HEK293 (cell line): ENCODE results near the gene GID8.

ENCODE experiments used
- CTCF ChIA-PET: fragments of 350-600 bp; formaldehyde crosslinking; extraction: SDS; loops from one replicate; lab custom pipeline; 2021; ENCODE audit warnings: antibody characterized with exemption; lab: Yijun Ruan, JAX
- POLR2A ChIA-PET: fragments of 300-600 bp; formaldehyde crosslinking; extraction: SDS; loops from one replicate; lab custom pipeline; 2020; ENCODE audit warnings: antibody characterized with exemption, inconsistent platforms; lab: Yijun Ruan, JAX
- H3K27ac ChIP-seq: fragments of 200-500 bp; sonication (Bioruptor generic); 2 replicates; pipeline ENCODE4 v1.5.1; 2014; ENCODE audit warnings: low read depth, low read length, control low read depth, inconsistent platforms; ENCODE audit errors: extremely low read depth
- H3K36me3 ChIP-seq, 2 experiments: fragments of 200-500 bp in 1 of 2; sonication (Bioruptor generic) in 1 of 2; 1 replicate in 1 of 2; 2 replicates in 1 of 2; pipeline ENCODE4 v1.5.1; 2014 to 2017; ENCODE audit warnings: inconsistent platforms in 2 of 2, low read length in 2 of 2; ENCODE audit not compliant: control insufficient read depth in 2 of 2, insufficient read depth in 1 of 2
- H3K4me1 ChIP-seq: fragments of 200-500 bp; sonication (Bioruptor generic); 2 replicates; pipeline ENCODE4 v1.5.1; 2014; ENCODE audit warnings: mild to moderate bottlenecking, low read length, inconsistent platforms; ENCODE audit not compliant: control insufficient read depth, insufficient read depth
- H3K4me3 ChIP-seq: 2 replicates; pipeline ENCODE4 v1.5.1; 2011; ENCODE audit warnings: low read depth, mild to moderate bottlenecking, control low read depth, low read length, moderate library complexity
- H3K9me3 ChIP-seq: fragments of 200-500 bp; sonication (Bioruptor generic); 2 replicates; pipeline ENCODE4 v1.5.1; 2014; ENCODE audit warnings: low read depth, low read length, inconsistent platforms; ENCODE audit not compliant: control insufficient read depth, insufficient read depth
- HOXD13 ChIP-seq: sonication (generic); formaldehyde crosslinking; IDR thresholded peaks from 2 replicates; pipeline ENCODE4 v1.8.0; 2022; ENCODE audit warnings: missing genetic modification reagents, borderline replicate concordance
- REPIN1 ChIP-seq: fragments of 450-650 bp; formaldehyde crosslinking; IDR thresholded peaks from 2 replicates; pipeline ENCODE4 v1.5.1; 2017; ENCODE audit warnings: missing biosample characterization, missing genetic modification characterization, low read depth
- SP7 ChIP-seq: fragments of 450-650 bp; formaldehyde crosslinking; IDR thresholded peaks from 2 replicates; pipeline ENCODE4 v1.5.1; 2016; ENCODE audit warnings: missing biosample characterization, missing genetic modification characterization
- TRIM28 ChIP-seq: IDR thresholded peaks from 2 replicates; pipeline ENCODE4 v1.6.1; 2011; ENCODE audit warnings: low read length, control low read depth, borderline replicate concordance
- ZBTB21 ChIP-seq: fragments of 450-650 bp; formaldehyde crosslinking; IDR thresholded peaks from 2 replicates; pipeline ENCODE4 v1.5.1; 2017; ENCODE audit warnings: missing biosample characterization, missing genetic modification characterization
- ZFHX2 ChIP-seq: fragments of 450-650 bp; formaldehyde crosslinking; conservative IDR thresholded peaks from 2 replicates; pipeline ENCODE4 v1.5.1; 2016; ENCODE audit warnings: missing biosample characterization, missing genetic modification characterization
- ZIC2 ChIP-seq: fragments of 450-650 bp; formaldehyde crosslinking; IDR thresholded peaks from 2 replicates; pipeline ENCODE4 v1.5.1; 2016; ENCODE audit warnings: missing biosample characterization, missing genetic modification characterization
- ZNF24 ChIP-seq: fragments of 450-650 bp; formaldehyde crosslinking; IDR thresholded peaks from 2 replicates; pipeline ENCODE4 v1.5.1; 2016; ENCODE audit warnings: missing biosample characterization, missing genetic modification characterization
- ZNF274 ChIP-seq, 2 experiments: fragments of 200-500 bp in 1 of 2; fragments of 450-650 bp in 1 of 2; sonication (Bioruptor generic) in 1 of 2; formaldehyde crosslinking in 1 of 2; IDR thresholded peaks; 2 replicates each; pipeline versions ENCODE4 v1.5.1 to v1.6.1; 2014 to 2016; ENCODE audit warnings: borderline replicate concordance in 1 of 2, inconsistent platforms in 1 of 2, low read length in 1 of 2, missing biosample characterization in 1 of 2, missing genetic modification characterization in 1 of 2
- ZNF311 ChIP-seq: fragments of 450-650 bp; formaldehyde crosslinking; IDR thresholded peaks from 2 replicates; pipeline ENCODE4 v1.5.1; 2017; ENCODE audit warnings: missing biosample characterization, missing genetic modification characterization, borderline replicate concordance
- ZNF391 ChIP-seq: fragments of 450-650 bp; formaldehyde crosslinking; IDR thresholded peaks from 2 replicates; pipeline ENCODE4 v1.5.1; 2016; ENCODE audit warnings: low read depth, missing biosample characterization, missing genetic modification characterization, borderline replicate concordance
- ZNF394 ChIP-seq: fragments of 450-650 bp; formaldehyde crosslinking; IDR thresholded peaks from 2 replicates; pipeline ENCODE4 v1.5.1; 2016; ENCODE audit warnings: missing biosample characterization, missing genetic modification characterization, mild to moderate bottlenecking, moderate library complexity, borderline replicate concordance
- ZNF416 ChIP-seq: fragments of 450-650 bp; formaldehyde crosslinking; IDR thresholded peaks from 2 replicates; pipeline ENCODE4 v1.5.1; 2016; ENCODE audit warnings: missing biosample characterization, missing genetic modification characterization
- ZNF48 ChIP-seq: fragments of 450-650 bp; formaldehyde crosslinking; IDR thresholded peaks from 2 replicates; pipeline ENCODE4 v1.5.1; 2016; ENCODE audit warnings: missing biosample characterization, missing genetic modification characterization
- ZNF544 ChIP-seq: fragments of 450-650 bp; formaldehyde crosslinking; IDR thresholded peaks from 2 replicates; pipeline ENCODE4 v1.5.0; 2017; ENCODE audit warnings: missing biosample characterization, missing genetic modification characterization
- ZNF600 ChIP-seq: fragments of 450-650 bp; formaldehyde crosslinking; IDR thresholded peaks from 2 replicates; pipeline ENCODE4 v1.5.1; 2016; ENCODE audit warnings: missing biosample characterization, missing genetic modification characterization
- ZNF621 ChIP-seq: fragments of 450-650 bp; formaldehyde crosslinking; IDR thresholded peaks from 2 replicates; pipeline ENCODE4 v1.5.1; 2017; ENCODE audit warnings: missing biosample characterization, missing genetic modification characterization
- TF ChIP-seq, protein P1 (sequence below): fragments of 450-650 bp; formaldehyde crosslinking; IDR thresholded peaks from 2 replicates; pipeline ENCODE4 v1.5.1; 2016; ENCODE audit warnings: missing biosample characterization, missing genetic modification characterization
- TF ChIP-seq, protein P2 (sequence below): fragments of 450-650 bp; formaldehyde crosslinking; optimal IDR thresholded peaks from 2 replicates; pipeline ENCODE3; 2016; ENCODE audit warnings: missing biosample characterization, mild to moderate bottlenecking, missing genetic modification characterization
- TF ChIP-seq, protein P3 (sequence below): IDR thresholded peaks from 2 replicates; pipeline ENCODE4 v1.6.1; 2011; ENCODE audit warnings: mild to moderate bottlenecking, low read depth, low read length, borderline replicate concordance
- TF ChIP-seq, protein P4 (sequence below): fragments of 450-650 bp; formaldehyde crosslinking; IDR thresholded peaks from 2 replicates; pipeline ENCODE4 v1.5.1; 2016; ENCODE audit warnings: missing biosample characterization, missing genetic modification characterization, low read depth
- TF ChIP-seq, protein P5 (sequence below): fragments of 450-650 bp; formaldehyde crosslinking; IDR thresholded peaks from 2 replicates; pipeline ENCODE4 v1.5.1; 2016; ENCODE audit warnings: missing biosample characterization, missing genetic modification characterization
- TF ChIP-seq, protein P6 (sequence below): fragments of 450-650 bp; formaldehyde crosslinking; IDR thresholded peaks from 2 replicates; pipeline ENCODE4 v1.5.1; 2016; ENCODE audit warnings: missing biosample characterization, missing genetic modification characterization

Gene GID8

DNA sequence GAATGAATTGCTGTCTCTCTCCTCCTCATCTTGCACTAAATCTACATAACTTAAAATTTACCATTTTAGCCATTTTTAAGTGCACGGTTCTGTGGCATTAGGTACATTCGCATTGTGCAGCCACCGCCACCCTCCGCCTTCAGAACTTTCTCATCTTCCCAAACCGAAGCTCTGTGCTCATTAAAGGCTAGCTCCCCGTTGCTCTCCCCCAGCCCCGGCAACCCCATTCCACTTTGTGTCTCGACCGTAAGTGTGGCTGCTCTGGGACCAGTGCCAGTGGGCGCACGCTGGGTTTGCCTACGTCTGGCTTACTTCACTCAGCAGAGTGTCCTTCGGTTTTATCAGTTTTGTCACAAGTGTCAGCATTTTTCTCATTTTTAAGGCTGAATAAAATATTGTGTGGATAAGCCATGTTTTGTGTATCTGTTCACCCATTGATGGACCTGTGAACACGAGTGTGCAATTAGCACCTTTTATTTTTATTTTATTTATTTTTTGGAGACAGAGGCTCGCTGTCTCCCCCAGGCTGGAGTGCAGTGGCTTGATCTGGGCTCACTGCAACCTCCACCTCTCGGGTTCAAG lies 31.3 kb downstream of the GID8 start:
- no peaks in the 10 kb centered on the region for H3K9me3 ChIP-seq
- TF ChIP-seq ZNF544 (tag by site-specific recombination) = no peak
- no peak for TF ChIP-seq ZNF416 (tag by site-specific recombination)
- no peak for TF ChIP-seq ZNF621
- no peak for TF ChIP-seq ZNF394 (tag by site-specific recombination)
- TF ChIP-seq, protein P1, sequence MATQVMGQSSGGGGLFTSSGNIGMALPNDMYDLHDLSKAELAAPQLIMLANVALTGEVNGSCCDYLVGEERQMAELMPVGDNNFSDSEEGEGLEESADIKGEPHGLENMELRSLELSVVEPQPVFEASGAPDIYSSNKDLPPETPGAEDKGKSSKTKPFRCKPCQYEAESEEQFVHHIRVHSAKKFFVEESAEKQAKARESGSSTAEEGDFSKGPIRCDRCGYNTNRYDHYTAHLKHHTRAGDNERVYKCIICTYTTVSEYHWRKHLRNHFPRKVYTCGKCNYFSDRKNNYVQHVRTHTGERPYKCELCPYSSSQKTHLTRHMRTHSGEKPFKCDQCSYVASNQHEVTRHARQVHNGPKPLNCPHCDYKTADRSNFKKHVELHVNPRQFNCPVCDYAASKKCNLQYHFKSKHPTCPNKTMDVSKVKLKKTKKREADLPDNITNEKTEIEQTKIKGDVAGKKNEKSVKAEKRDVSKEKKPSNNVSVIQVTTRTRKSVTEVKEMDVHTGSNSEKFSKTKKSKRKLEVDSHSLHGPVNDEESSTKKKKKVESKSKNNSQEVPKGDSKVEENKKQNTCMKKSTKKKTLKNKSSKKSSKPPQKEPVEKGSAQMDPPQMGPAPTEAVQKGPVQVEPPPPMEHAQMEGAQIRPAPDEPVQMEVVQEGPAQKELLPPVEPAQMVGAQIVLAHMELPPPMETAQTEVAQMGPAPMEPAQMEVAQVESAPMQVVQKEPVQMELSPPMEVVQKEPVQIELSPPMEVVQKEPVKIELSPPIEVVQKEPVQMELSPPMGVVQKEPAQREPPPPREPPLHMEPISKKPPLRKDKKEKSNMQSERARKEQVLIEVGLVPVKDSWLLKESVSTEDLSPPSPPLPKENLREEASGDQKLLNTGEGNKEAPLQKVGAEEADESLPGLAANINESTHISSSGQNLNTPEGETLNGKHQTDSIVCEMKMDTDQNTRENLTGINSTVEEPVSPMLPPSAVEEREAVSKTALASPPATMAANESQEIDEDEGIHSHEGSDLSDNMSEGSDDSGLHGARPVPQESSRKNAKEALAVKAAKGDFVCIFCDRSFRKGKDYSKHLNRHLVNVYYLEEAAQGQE (tag by site-specific recombination) = no peak
- no peak for TF ChIP-seq SP7
- peak; percentile 51; the same call in 1 of the 2 replicates for TF ChIP-seq ZIC2 (tag by site-specific recombination)
- TF ChIP-seq ZNF48 (tag by site-specific recombination) = no peak
- TF ChIP-seq, protein P2, sequence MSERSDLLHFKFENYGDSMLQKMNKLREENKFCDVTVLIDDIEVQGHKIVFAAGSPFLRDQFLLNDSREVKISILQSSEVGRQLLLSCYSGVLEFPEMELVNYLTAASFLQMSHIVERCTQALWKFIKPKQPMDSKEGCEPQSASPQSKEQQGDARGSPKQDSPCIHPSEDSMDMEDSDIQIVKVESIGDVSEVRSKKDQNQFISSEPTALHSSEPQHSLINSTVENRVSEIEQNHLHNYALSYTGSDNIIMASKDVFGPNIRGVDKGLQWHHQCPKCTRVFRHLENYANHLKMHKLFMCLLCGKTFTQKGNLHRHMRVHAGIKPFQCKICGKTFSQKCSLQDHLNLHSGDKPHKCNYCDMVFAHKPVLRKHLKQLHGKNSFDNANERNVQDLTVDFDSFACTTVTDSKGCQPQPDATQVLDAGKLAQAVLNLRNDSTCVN (tag by site-specific recombination) = no peak
- ChIA-PET POLR2A (no interaction called here), CTCF (no interaction called here)
- no peaks in the 10 kb centered on the region for H3K36me3 ChIP-seq
- H3K27ac ChIP-seq = no peak overlapping the region
- H3K4me1 ChIP-seq = no peaks in the 10 kb centered on the region
- H3K4me3 ChIP-seq = no peak overlapping the region

DNA sequence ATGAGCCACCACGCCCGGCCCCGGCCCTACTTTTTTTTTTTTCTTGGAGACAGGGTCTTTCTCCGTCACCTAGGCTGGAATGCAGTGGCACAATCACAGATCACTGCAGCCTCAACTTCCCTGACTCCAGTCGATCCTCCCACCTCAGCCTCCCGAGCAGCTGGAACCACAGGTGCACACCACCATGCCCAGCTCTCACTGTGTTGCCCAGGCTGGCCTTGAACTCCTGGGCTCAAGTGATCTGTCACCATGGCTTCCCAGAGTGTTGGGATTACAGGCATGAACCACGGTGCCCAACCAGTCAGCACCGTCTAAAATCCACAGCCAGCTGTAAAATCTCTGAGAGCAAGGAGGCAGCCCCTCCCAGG lies 32.0 kb downstream of the GID8 start:
- H3K9me3 ChIP-seq = no peaks in the 10 kb centered on the region
- POLR2A ChIA-PET = no interaction called here
- CTCF ChIA-PET = interaction anchor here (1.1 to 1.9 kb wide), 2 partner anchors 8 to 39 kb away, joined by 3 to 6 read pairs; no protein-coding TSS in a partner anchor
- no peak overlapping the region for H3K4me3 ChIP-seq
- no peak overlapping the region for H3K27ac ChIP-seq
- no peaks in the 10 kb centered on the region for H3K36me3 ChIP-seq
- no peaks in the 10 kb centered on the region for H3K4me1 ChIP-seq
- no peak for TF ChIP-seq HOXD13
- no peak for TF ChIP-seq ZFHX2 (tag by site-specific recombination)
- no peak for TF ChIP-seq ZNF24 (tag by site-specific recombination)
- no peak for TF ChIP-seq ZNF600 (tag by site-specific recombination)
- TF ChIP-seq ZNF311 (tag by site-specific recombination) = no peak
- TF ChIP-seq SP7 = no peak
- TF ChIP-seq ZBTB21 = no peak
- no peak for TF ChIP-seq TRIM28
- no peak for TF ChIP-seq REPIN1
- no peak for TF ChIP-seq ZNF274 (IDR thresholded peaks at IDR 0.05; ENCODE audit: low read length)
- TF ChIP-seq ZNF274 (tag by site-specific recombination; IDR thresholded peaks at IDR 0.05; ENCODE audit: borderline replicate concordance) = no peak
- TF ChIP-seq, protein P3, sequence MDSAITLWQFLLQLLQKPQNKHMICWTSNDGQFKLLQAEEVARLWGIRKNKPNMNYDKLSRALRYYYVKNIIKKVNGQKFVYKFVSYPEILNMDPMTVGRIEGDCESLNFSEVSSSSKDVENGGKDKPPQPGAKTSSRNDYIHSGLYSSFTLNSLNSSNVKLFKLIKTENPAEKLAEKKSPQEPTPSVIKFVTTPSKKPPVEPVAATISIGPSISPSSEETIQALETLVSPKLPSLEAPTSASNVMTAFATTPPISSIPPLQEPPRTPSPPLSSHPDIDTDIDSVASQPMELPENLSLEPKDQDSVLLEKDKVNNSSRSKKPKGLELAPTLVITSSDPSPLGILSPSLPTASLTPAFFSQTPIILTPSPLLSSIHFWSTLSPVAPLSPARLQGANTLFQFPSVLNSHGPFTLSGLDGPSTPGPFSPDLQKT = no peak
- TF ChIP-seq, protein P4, sequence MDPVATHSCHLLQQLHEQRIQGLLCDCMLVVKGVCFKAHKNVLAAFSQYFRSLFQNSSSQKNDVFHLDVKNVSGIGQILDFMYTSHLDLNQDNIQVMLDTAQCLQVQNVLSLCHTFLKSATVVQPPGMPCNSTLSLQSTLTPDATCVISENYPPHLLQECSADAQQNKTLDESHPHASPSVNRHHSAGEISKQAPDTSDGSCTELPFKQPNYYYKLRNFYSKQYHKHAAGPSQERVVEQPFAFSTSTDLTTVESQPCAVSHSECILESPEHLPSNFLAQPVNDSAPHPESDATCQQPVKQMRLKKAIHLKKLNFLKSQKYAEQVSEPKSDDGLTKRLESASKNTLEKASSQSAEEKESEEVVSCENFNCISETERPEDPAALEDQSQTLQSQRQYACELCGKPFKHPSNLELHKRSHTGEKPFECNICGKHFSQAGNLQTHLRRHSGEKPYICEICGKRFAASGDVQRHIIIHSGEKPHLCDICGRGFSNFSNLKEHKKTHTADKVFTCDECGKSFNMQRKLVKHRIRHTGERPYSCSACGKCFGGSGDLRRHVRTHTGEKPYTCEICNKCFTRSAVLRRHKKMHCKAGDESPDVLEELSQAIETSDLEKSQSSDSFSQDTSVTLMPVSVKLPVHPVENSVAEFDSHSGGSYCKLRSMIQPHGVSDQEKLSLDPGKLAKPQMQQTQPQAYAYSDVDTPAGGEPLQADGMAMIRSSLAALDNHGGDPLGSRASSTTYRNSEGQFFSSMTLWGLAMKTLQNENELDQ (tag by site-specific recombination) = no peak
- TF ChIP-seq, protein P5, sequence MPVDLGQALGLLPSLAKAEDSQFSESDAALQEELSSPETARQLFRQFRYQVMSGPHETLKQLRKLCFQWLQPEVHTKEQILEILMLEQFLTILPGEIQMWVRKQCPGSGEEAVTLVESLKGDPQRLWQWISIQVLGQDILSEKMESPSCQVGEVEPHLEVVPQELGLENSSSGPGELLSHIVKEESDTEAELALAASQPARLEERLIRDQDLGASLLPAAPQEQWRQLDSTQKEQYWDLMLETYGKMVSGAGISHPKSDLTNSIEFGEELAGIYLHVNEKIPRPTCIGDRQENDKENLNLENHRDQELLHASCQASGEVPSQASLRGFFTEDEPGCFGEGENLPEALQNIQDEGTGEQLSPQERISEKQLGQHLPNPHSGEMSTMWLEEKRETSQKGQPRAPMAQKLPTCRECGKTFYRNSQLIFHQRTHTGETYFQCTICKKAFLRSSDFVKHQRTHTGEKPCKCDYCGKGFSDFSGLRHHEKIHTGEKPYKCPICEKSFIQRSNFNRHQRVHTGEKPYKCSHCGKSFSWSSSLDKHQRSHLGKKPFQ = no peak
- TF ChIP-seq, protein P6, sequence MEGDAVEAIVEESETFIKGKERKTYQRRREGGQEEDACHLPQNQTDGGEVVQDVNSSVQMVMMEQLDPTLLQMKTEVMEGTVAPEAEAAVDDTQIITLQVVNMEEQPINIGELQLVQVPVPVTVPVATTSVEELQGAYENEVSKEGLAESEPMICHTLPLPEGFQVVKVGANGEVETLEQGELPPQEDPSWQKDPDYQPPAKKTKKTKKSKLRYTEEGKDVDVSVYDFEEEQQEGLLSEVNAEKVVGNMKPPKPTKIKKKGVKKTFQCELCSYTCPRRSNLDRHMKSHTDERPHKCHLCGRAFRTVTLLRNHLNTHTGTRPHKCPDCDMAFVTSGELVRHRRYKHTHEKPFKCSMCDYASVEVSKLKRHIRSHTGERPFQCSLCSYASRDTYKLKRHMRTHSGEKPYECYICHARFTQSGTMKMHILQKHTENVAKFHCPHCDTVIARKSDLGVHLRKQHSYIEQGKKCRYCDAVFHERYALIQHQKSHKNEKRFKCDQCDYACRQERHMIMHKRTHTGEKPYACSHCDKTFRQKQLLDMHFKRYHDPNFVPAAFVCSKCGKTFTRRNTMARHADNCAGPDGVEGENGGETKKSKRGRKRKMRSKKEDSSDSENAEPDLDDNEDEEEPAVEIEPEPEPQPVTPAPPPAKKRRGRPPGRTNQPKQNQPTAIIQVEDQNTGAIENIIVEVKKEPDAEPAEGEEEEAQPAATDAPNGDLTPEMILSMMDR (tag by site-specific recombination) = no peak
- TF ChIP-seq ZNF391 (tag by site-specific recombination) = no peak
